Activated CD8-positive, alpha-beta memory T cell treated with anti-CD3 and anti-CD28 coated beads, Interleukin-2, amount 50 U/mL, for 1 hour (primary cell): ENCODE results near the gene CAPN11.

ENCODE experiments used
- DNase-seq: peaks from one replicate; pipeline ENCODE4 v3.0.0-alpha.2; 2020; ENCODE audit errors: extremely low read depth

CAPN11 gene

DNA sequence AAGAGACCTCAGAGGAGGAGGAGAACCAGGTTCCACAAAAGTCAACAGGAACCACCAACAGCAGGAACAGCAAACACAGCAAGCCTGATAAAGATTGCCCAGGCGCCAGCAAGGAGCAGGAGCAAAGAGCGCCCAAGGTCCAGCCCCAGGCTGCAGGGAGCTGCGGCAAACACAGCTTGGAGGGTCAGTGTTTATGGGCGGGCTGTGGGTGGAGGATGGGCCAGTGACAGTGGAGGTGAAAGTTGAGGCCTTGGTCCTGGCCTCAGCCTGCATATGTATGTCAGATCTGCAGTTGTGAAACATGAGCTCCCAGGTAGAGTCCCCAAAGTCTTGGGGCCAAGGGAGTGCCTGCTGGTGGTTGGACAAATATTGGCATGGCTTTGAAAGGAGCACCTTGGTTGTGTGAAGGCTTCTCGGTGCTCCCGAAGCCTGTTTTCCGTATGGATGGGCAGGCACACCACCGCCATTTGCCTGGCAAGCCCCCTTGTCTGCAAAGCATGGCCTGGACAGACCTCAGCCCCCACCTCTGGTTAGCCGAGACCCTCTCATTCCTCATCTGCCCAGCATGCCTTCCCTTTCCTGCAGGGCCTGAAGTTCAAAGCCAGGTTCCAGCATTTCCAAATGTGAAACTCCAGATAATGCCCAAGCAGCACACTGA, 2.0 kb upstream of the CAPN11 start:
- no peak for DNase-seq

DNA sequence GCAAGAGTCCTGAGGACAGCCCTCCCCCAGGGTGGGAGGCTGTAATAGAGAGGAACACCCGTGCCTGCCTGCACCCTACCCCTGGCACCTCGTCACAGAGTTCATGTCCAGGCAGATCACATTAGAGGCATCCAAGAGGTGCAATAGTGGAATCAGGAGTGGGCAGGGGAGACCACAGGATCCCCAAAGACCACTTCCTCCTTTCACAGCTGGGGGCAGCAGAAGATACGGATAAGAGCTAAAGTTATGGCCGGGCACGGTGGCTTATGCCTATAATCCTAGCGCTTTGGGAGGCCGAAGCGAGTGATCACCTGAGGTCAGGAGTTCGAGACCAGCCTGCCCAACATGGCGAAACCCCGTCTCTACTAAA, 1.5 kb upstream of the CAPN11 start:
- DNase-seq: no peak

DNA sequence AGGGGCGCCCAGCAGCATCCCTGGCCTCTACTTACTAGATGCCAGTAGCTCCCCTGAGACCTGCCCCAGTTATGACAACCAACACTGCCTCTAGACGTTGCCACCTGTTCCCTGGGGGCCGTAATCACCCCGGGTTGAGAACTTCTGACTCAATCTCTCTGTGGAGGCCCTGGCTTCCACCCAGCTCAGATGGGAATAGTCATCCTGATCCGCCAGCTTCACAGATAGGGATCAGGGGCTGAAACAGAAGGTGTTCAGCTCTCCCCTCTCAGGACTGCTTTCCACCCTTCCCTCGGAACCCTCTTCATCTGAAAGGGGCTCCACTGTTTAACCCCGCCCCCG, 3.3 kb downstream of the CAPN11 start:
- DNase-seq: no peak

DNA sequence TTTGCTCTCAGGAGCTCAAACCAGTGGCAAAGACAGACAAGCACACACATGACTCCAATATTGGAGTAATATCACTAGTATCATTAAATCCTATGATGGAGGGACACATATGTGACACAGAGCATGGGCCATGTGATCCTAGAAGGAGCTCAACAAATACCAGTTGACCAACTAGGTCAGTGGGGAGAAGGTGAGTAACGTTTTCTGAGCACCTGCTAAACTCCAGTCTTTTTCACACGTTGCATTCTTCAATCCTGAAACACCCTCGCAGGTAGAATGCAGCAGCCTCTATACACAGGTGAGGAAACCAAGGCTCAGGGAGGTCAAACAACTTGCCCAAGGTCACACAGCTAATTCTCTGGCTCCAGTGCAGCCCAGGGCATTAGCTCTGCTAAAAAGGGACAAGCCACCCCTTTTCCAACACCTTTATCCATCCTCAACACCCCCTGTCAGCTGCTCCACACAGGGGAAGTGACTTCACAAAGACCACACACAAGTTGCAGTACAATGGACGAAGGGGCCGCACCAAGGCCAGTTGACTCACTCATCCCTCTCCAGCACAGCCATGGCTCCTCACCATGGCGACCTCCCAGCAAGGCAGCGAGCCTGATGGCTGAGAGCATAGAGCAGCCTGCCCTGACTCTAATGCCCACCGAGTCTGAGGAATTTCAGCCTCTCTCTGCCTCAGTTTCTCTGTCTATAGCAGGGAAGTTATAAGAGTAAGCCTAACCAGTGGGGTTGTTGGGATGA, 4.4 kb downstream of the CAPN11 start:
- no peak for DNase-seq

DNA sequence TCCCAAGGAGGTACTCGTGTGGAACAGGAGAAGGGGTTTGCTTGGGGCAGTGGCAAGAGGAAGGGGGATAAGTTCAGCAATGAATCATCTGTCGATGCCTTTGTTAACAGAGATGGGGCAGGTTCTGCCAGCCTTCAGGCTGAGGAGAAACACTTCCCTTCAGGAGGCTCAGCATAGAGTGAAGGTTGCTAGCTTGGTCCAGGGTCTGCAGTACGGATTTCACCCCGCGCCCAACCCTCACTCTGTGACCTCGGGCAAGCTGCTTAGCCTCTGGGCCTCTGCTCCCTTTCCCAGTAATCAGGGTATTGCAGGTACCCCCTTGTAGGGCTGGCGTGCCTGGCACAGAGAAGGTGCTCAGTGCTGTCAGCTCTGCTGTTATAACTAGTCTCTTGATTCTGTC, 7.5 kb downstream of the CAPN11 start:
- DNase-seq: no peak

DNA sequence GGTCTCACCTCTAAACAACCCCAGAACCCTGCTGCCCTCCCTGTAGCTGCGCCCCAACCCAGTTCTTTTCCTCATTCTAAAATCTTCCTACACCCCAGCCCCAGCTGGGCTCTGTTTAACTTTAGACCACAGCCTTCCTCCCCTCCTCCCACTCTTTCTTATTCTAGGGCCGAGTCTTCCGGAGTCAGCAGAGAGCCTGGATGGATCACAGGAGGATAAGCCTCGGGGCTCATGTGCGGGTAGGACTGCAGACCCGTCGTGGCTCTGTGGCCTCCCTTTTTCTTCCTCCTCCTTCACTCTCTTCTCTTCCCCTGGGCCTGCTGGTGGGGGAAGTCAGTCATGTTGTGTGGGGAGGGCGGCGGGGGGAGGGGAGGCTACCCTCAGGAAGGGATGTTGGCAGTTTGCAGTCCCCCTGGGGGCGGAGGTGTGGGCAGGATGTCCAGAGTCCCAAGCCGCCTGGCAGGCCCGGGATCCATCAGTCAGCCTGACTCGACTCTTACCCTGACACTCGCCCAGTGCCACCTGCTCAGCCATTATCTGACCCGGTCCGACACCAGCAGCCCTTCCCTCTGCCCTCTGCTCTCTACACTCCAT, 8.1 kb downstream of the CAPN11 start:
- no peak for DNase-seq

DNA sequence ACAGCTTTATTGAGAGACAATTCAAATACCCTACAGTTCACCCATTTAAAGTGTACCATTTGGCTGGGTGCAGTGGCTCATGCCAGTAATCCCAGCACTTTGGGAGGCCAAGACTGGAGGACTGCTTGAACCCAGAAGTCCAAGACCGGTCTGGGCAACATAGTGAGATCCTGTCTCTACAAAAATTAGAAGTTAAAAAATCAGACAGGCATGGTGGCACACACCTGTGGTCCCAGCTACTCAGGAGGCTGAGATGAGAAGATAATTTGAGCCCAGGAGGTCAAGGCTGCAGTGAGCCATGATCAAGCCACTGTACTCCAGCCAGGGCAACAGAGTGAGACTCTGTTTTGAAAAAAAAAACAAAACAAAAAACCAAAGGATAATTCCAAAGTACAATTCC, 8.9 kb downstream of the CAPN11 start:
- no peak for DNase-seq

DNA sequence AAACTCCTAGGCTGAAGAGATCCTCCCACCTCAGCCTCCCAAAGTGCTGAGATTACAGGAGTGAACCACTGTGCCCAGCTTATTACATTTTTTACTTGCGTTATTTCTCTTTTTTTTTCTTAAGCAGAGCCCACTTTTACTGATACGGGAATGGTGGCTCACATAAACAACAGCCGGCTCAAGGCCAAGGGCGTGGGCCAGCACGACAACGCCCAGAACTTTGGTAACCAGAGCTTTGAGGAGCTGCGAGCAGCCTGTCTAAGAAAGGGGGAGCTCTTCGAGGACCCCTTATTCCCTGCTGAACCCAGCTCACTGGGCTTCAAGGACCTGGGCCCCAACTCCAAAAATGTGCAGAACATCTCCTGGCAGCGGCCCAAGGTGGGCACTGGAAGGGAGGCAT, 10.5 kb downstream of the CAPN11 start:
- no peak for DNase-seq

DNA sequence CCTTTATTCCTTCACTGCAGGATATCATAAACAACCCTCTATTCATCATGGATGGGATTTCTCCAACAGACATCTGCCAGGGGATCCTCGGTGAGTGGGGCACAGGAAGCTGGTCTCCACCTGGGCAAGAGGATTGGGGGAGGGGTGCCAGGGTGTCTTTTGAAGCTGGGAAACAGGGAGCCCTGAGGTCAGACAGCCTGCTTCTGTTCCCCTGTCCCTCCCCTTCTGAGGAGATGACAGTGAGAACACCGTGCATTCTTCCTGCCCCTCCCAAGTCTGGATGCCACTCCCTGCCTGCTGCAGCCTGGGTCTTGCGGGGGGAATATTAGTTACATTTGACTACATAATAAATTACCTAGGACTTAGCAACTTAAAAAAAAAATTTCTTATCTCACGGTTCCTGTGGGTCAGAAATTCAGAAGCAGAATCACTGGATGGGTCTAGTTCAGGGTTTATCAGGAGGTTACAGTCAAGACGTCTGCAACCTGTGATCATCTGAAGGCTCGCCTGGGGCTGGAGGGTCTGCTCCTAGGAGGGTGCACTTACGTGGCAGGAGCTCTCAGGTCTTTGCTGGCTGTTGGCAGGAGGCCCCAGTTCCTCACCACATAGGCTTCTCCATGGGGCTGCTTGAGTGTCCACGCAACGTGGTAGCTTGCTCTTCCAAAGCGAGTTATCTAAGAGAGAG, 11.4 kb downstream of the CAPN11 start:
- no peak for DNase-seq

DNA sequence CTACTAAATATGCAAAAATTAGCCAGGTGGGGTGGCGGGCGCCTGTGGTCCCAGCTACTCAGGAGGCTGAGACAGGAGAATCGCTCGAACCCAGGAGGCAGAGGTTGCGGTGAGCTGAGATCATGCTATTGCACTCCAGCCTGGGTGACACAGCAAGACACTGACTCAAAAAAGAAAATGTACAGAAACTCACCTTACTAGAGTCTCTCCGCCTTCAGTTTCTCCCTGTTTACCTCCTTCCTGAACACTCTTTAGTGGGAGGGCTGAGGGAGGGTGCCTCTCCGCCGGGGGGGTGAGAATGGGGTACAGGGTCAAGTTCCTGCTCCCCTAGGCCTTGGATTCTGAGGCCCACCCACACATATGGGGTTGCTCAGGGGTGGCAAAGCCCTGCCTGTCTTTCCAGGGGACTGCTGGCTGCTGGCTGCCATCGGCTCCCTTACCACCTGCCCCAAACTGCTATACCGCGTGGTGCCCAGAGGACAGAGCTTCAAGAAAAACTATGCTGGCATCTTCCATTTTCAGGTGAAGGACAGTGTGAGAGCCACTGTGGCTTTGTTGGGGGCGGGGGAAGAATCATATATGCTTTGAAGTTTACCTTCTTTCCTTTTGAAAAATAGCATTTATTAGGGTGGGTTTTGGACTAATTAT, 13.4 kb downstream of the CAPN11 start:
- DNase-seq: no peak

DNA sequence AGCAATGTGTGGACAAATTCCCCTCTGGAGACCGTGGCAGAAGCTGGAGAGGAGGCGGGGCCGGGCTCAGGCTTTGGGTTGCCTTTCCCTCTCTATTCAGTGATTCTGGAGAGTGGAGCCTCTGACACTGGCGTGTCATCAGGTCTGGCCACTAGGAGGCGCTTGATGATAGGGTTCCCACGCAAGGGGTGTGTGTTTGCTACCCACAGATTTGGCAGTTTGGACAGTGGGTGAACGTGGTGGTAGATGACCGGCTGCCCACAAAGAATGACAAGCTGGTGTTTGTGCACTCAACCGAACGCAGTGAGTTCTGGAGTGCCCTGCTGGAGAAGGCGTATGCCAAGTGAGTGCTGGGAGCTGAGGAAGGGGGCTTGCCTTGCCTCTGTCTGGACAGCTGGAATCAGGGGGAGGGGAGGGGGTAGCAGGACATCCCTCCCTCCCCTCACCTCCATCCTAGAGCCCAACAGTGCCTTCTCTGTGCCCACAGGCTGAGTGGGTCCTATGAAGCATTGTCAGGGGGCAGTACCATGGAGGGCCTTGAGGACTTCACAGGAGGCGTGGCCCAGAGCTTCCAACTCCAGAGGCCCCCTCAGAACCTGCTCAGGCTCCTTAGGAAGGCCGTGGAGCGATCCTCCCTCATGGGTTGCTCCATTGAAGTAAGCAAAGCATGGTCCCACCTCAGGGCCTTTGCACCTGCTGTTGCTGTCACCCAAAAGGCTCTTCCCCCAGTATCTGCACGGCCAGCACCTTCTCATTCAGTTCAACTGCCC, 14.3 kb downstream of the CAPN11 start:
- DNase-seq: peak; percentile 43

DNA sequence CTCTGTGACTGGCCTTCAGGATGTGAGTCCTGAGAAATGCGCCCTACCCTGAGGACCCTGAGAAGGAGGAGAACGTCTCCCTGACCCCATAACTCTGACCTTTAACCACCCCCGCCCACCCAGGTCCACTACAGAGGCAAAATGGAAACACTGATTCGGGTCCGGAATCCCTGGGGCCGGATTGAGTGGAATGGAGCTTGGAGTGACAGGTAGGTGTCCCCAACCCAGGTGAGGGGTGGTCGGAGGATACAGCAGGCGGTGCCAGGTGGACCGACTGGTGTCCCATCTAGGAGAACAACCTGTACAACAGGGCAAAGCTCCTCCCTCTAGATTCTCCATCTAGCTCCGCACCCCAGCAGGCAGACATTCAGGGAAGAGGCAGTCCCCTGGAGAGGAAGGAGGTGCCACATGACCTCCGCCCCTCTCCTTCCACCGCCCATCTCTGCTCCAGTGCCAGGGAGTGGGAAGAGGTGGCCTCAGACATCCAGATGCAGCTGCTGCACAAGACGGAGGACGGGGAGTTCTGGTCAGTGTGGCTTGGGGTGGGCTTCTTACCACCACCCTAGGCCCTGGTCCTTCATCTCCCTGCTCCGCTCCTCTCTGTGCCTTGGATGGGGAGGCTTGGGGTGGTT, 17.6 kb downstream of the CAPN11 start:
- DNase-seq: no peak

DNA sequence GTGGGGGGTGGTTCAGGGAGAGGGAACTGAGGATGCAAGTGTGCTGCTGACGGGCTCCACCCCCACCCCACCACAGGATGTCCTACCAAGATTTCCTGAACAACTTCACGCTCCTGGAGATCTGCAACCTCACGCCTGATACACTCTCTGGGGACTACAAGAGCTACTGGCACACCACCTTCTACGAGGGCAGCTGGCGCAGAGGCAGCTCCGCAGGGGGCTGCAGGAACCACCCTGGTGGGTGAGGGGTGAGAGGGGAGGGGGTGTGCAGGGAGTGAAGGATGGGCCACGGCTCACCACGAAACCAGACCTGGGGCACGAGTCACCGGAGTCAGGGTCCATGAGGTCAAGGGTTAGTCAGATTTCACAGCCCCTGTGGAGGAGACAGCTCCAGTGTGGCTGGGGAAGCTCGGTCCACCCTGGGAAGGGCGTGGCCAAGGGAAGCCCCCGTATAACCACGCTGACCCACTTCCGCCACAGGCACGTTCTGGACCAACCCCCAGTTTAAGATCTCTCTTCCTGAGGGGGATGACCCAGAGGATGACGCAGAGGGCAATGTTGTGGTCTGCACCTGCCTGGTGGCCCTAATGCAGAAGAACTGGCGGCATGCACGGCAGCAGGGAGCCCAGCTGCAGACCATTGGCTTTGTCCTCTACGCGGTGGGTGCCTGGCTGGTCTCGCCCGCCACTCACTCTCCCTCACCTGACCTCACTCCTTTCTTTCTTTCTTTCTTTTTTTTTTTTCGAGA, 18.3 kb downstream of the CAPN11 start:
- no peak for DNase-seq

DNA sequence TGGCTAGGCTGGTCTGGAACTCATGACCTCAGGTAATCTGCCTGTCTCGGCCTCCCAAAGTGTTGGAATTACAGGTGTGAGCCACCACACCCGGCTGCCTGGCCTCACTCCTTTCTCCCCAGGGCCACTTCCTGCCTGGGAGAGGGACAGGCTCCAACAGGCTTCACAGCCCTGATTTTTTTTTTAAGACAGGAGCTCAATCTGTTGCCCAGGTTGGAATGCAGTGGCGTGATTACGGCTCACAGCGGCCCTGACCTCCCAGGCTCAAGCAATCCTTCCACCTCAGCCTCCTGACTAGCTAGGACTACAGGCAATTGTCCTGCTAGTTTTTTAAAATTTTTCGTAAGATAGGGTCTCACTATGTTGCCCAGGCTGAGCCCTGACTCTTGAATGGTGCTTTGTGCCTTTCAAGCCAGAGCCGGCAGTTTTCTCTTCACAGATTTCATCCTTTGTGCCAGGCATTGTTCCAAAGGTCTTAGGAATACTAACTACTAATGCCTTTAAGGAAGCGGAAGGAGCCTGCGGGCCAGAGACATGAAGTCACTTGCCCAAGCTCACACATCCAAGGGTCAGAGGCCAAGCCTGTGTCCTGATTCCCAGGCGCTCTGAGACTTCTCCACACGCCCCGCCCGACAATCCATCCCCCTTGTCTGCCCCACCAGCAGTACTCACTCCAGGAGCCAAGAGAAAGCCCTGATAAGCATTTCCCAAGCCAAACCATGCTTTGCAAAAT, 19.2 kb downstream of the CAPN11 start:
- no peak for DNase-seq

DNA sequence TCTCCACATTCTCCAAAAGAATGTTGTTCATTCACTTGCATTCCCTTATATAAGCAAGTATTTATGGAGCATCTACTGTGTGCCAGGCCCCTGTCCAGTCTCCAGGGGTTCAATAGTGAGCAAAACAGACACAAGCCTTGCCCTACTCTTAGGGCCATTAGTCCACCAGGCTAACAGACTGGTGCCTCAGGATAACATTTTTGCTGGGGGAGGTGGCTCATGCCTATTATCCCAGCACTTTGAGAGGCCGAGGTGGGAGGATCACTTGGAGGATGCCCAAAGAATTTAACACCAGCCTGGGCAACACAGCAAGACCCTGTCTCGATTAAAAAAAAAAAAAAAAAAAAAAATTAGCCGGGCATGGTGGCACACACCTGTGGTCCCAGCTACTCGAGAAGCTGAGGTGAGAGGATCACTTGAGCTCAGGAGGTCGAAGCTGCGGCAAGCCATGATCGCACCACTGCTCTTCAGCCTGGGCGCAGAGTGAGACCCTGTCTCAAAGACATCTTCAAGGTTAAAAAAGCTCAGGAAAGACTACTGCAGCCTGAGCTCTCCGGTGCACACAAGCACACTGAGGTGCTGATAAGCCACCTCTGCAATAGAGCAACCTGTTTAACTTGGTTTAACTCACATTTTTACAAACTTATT, 19.9 kb downstream of the CAPN11 start:
- no peak for DNase-seq

DNA sequence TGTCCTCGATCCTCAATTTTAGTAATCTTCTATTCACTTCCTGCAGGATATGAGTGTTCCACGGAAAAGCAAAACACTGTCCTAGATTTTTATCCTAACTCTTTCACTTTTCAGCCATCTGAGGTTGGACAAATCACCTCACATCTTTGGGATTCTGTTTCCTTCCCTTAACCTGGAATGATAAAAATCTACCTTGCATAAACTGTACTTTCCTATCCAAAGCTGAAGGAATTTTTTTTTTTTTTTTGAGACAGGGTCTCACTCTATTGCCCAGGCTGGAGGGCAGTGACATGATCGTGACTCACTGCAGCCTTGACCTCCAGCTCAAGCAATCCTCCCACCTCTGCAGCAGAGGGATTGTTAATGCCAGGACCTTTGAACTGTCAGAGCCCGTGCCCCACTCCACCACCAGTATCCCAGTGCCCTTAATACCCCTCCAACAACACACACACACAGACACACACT, 20.5 kb downstream of the CAPN11 start:
- DNase-seq: no peak

DNA sequence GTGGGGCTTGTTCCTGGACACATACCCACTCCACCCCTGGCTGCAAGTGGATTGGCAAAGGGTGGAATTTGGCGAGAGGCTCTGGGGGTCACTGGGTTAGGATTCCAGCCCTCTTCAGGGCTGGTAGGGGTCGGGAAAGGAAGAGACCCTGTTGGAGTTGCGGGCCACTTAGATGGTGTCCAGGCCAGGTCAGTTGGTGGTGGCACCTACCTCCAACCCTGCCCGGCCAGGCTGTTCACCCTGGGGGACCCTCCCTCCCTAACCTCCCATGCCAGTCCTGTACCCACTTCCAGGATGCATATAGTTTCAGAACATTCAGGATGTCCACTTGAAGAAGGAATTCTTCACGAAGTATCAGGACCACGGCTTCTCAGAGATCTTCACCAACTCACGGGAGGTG, 21.0 kb downstream of the CAPN11 start:
- DNase-seq: no peak

DNA sequence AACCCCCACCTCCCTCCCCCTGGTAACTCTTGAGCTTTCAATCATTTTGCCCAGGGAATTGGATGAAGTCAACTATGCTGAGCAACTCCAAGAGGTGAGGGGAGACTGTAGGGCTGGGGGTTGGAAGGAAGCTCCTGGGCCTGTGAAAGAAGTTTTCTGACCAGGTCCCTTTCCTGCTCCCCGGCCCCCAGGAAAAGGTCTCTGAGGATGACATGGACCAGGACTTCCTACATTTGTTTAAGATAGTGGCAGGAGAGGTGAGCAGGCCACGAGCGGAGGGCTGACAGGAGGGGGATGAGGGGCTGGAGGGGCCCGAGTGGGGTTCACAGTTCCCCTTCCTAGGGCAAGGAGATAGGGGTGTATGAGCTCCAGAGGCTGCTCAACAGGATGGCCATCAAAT, 21.8 kb downstream of the CAPN11 start:
- no peak for DNase-seq

DNA sequence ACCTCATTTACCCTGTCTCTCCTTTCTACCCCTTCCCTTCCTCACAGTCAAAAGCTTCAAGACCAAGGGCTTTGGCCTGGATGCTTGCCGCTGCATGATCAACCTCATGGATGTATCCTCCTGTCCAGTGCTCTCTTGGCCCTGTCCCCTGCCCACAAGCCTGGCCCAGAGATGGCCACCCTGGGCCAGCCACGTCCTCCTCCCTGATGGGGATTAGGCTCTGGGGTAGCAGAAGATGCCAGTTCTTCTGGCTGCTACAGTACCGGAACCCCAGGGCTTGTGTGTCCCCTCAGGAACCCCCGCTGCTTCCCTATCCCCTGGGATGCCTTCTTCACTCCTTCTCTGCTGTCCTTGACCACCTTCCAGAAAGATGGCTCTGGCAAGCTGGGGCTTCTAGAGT, 22.3 kb downstream of the CAPN11 start:
- DNase-seq: no peak
